AG20443 (cell line): Measurements from ENCODE around the gene CFAP45.

ENCODE experiments used
- DNase-seq: peaks from one replicate; pipeline ENCODE4 v3.0.0; 2012; ENCODE audit warnings: low spot score, mixed read lengths

The CFAP45 gene

GRCh38 chr1:159827102-159827490 is 72.9 kb downstream of the CFAP45 start:
- no peak for DNase-seq

- DNase-seq = no peak
These were observed 73.4 kb downstream of the CFAP45 start, which contains the start of gene SLAMF8 for GRCh38 chr1:159826441-159827101. SLAMF8 (plus strand) TSS chr1:159826873; CDS start chr1:159826899, 26 bp downstream.

- DNase-seq = no peak
These were observed 74.4 kb downstream of the CFAP45 start for GRCh38 chr1:159825564-159825963.

GRCh38 chr1:159823406-159823805 is 76.6 kb downstream of the CFAP45 start:
- no peak for DNase-seq
